Breast epithelium (tissue), 4 donors: ENCODE data around the gene EHF. TPM values are rescaled to one million over a fixed set of nuclear protein-coding genes. Genes with fewer than 3 reads are reported as not detected.

Experiments
- DNase-seq, 2 donors: peaks; one replicate each; pipeline ENCODE4 v3.0.0-alpha.2; 2019; ENCODE audit warnings: low spot score in 2 of 2
- H3K27ac ChIP-seq, 2 donors: fragments of 200-600 bp; sonication (generic) in 1 of 2; one replicate each; pipeline ENCODE4 v1.5.1; 2016 to 2019; ENCODE audit warnings: mild to moderate bottlenecking in 1 of 2
- H3K27me3 ChIP-seq, 2 donors: fragments of 200-600 bp; sonication (generic) in 1 of 2; one replicate each; pipeline versions ENCODE4 v1.5.1 to v1.6.0; 2017 to 2019; ENCODE audit warnings: control low read depth in 1 of 2, mild to moderate bottlenecking in 1 of 2
- H3K36me3 ChIP-seq: fragments of 200-600 bp; one replicate; pipeline ENCODE4 v1.5.1; 2019
- H3K4me1 ChIP-seq, 2 donors: fragments of 200-600 bp; sonication (generic); one replicate each; pipeline ENCODE4 v1.5.1; 2016 to 2019; ENCODE audit warnings: control low read depth in 1 of 2
- H3K4me3 ChIP-seq, 3 donors: fragments of 200-600 bp; sonication (generic); 1 replicate in 2 of 3; 2 replicates in 1 of 3; pipeline ENCODE4 v1.5.1; 2016 to 2019; ENCODE audit warnings: mild to moderate bottlenecking in 3 of 3, moderate library complexity in 2 of 3
- H3K9me3 ChIP-seq, 2 donors: fragments of 200-600 bp; sonication (generic) in 1 of 2; one replicate each; pipeline ENCODE4 v1.5.1; 2016 to 2019; ENCODE audit warnings: control low read depth in 1 of 2
- POLR2A ChIP-seq: fragments of 450-650 bp; IDR thresholded peaks from one replicate; pipeline ENCODE4 v1.6.1; 2016; ENCODE audit warnings: antibody characterized with exemption, mild to moderate bottlenecking, moderate library complexity
- POLR2AphosphoS5 ChIP-seq, 3 donors: sonication (generic); formaldehyde crosslinking; IDR thresholded peaks; one replicate each; pipeline ENCODE4 v1.6.1; 2017; ENCODE audit warnings: antibody characterized with exemption in 3 of 3
- intact Hi-C: fragments of 100-400 bp; cut with DNase I; formaldehyde crosslinking; loops from one replicate; pipeline ENCODE4 v1.15.1; 2023; ENCODE audit warnings: low total_unique reads
- total RNA-seq, 3 donors: library from RNA; depleted of rRNA; stranded (reverse); fragments of >200 nt; gene quantifications; one replicate each; pipeline ENCODE4 v1.1.0, GENCODE V29; 2016
- TF ChIP-seq, protein P1 (sequence below), 3 donors: fragments of 450-650 bp; IDR thresholded peaks; one replicate each; pipeline ENCODE4 v1.5.1; 2016 to 2017; ENCODE audit warnings: antibody characterized with exemption in 3 of 3, mild to moderate bottlenecking in 3 of 3, moderate library complexity in 3 of 3

Gene EHF
- total RNA-seq, 3 donors from 2014 or later: 0.16 to 392 (median 132) TPM

DNA sequence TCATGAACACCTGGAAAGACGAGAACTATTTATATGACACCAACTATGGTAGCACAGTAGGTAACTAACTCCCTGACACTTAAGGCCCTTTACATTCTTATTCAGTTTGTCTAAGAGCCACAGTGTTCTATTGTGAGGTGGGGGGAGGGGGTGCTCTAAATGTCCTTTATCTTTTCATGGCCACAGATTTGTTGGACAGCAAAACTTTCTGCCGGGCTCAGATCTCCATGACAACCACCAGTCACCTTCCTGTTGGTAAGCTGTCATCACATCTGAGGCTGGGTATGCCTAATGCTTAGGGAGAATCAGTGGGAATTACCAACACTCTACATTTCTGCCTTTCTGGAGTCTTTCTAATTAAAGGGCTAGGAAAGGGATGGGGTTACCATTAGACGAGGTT lies 30.7 kb downstream of the EHF start:
- no peak overlapping the region for H3K4me3 ChIP-seq
- H3K27me3 ChIP-seq: no peaks in the 10 kb centered on the region
- H3K9me3 ChIP-seq: no peaks in the 10 kb centered on the region
- no peaks in the 10 kb centered on the region for H3K36me3 ChIP-seq
- DNase-seq: no peak
- intact Hi-C loops: no loop called here
- peak overlapping the region; percentile 42 to 84 for H3K27ac ChIP-seq
- TF ChIP-seq, protein P1, sequence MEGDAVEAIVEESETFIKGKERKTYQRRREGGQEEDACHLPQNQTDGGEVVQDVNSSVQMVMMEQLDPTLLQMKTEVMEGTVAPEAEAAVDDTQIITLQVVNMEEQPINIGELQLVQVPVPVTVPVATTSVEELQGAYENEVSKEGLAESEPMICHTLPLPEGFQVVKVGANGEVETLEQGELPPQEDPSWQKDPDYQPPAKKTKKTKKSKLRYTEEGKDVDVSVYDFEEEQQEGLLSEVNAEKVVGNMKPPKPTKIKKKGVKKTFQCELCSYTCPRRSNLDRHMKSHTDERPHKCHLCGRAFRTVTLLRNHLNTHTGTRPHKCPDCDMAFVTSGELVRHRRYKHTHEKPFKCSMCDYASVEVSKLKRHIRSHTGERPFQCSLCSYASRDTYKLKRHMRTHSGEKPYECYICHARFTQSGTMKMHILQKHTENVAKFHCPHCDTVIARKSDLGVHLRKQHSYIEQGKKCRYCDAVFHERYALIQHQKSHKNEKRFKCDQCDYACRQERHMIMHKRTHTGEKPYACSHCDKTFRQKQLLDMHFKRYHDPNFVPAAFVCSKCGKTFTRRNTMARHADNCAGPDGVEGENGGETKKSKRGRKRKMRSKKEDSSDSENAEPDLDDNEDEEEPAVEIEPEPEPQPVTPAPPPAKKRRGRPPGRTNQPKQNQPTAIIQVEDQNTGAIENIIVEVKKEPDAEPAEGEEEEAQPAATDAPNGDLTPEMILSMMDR (IDR thresholded peaks at IDR 0.05): no peak
- TF ChIP-seq POLR2AphosphoS5 (IDR thresholded peaks at IDR 0.05) (no peak), POLR2A (no peak)
- peaks cover 0 to 17% of the 10 kb centered on the region in 2 donors for H3K4me1 ChIP-seq

DNA sequence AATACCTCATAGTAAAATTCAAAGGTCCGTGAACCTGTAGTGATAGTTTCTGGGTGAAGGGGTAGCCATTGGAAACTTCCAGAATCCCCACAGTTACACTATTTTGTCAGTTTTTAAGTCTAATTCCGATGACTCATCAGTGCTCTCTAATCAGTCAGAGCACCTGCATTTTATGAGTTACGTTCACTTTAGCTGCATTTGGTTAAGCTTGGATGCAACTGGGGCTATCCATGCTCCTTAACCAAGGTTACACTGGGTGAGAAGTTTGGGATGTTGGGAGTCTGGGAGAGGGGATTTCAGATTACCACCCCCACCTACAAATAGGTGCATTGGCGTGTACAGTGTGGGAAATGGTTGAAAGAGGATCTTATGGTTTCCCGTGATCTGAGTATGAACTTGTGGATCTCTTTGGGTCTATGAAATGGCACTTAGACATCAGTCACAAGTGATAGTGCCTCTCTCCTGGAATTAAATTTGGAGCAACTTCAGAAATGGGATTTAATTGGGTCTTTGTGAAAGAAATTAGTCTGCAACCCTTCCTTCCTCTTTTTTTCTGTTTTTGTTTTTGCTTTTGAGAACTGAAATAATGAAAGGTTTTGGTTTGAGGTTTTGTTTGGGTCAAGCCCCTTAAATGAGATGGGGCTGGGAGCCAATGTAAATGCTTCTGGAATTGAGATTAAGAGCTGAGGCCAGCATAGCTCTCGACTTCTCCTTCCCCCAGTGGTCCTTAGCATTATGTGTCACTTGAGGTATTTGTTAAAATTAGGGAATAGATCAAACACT lies 31.5 kb downstream of the EHF start:
- TF ChIP-seq POLR2AphosphoS5 (IDR thresholded peaks at IDR 0.05) (no peak), POLR2A (no peak)
- TF ChIP-seq, protein P1 (IDR thresholded peaks at IDR 0.05): no peak
- Histone ChIP-seq H3K4me1 (peaks cover 0 to 17% of the 10 kb centered on the region in 2 donors), H3K36me3 (no peaks in the 10 kb centered on the region), H3K4me3 (no peak overlapping the region), H3K9me3 (no peaks in the 10 kb centered on the region), H3K27ac (peak overlapping the region; percentile 76 to 84), H3K27me3 (no peaks in the 10 kb centered on the region)
- intact Hi-C loops: no loop called here
- DNase-seq: no peak

DNA sequence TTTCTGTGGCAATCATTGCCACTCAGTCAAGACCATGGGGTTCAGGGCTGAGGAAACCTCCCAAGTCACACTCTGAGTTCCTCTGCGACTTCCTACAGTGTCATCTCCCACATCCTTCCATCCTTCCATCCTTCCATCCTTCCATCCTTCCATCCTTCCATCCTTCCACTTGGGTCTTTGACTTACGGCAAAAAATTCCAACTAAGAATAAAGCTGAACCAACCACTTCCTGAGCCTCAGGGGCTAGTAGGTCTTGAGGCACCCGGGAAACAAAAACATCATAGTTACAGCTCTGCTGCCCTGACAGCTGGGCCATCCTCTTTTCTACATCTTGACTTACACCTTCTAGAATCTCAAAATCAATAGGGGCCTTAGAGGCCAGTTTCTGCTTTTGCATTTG lies 32.1 kb downstream of the EHF start:
- Histone ChIP-seq H3K4me1 (peaks cover 0 to 17% of the 10 kb centered on the region in 2 donors), H3K27me3 (no peaks in the 10 kb centered on the region), H3K4me3 (no peak overlapping the region), H3K9me3 (no peaks in the 10 kb centered on the region), H3K27ac (peak overlapping the region; percentile 76 to 84), H3K36me3 (no peaks in the 10 kb centered on the region)
- TF ChIP-seq, protein P1 (IDR thresholded peaks at IDR 0.05): no peak
- no peak for TF ChIP-seq POLR2AphosphoS5 (IDR thresholded peaks at IDR 0.05)
- TF ChIP-seq POLR2A: no peak
- intact Hi-C loops: no loop called here
- no peak for DNase-seq

DNA sequence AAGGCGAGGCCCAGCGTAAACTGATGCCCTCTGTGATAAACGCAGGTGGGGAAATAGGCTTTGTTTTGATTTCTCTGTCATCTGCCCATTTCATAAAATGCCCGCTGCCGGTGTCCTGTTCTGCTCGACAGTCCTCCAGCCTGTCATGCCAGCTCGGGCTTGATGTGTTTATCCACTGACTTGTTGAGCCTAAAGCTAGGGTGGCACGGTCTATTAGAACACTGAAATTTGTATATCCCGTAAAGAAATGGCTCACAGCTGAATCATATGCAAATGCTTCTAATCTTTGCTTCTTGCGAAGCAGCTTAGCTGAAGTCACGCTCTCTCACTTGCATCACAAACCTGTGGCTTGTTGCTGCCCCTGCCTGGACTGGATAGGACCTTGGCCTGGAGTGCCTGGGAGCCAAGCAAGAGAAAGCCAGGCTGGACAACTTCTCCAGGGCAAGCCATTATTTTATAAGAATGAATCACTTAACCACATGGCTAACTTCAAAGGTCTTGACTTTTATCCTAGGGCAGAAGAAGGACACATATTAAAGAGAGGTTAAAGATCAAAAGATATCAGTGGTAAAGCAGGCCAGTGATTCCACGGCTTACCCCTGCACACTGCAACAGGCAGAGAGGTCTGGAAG lies 33.1 kb downstream of the EHF start:
- no peaks in the 10 kb centered on the region for H3K36me3 ChIP-seq
- no peak overlapping the region for H3K4me3 ChIP-seq
- peak overlapping the region; percentile 76 to 84 for H3K27ac ChIP-seq
- DNase-seq: peak in 1 of 2 donors; percentile 73
- H3K9me3 ChIP-seq: no peaks in the 10 kb centered on the region
- H3K27me3 ChIP-seq: no peaks in the 10 kb centered on the region
- TF ChIP-seq, protein P1 (IDR thresholded peaks at IDR 0.05): no peak
- TF ChIP-seq POLR2A: no peak
- peak in 2 of 3 donors; percentile 15 to 26 for TF ChIP-seq POLR2AphosphoS5 (IDR thresholded peaks at IDR 0.05)
- H3K4me1 ChIP-seq: peaks cover 0 to 17% of the 10 kb centered on the region in 2 donors
- intact Hi-C loops: no loop called here
